Activated T-cell treated with anti-CD3 and anti-CD28 coated beads, Interleukin-2, amount 50 U/mL, for 72 hours (primary cell): ENCODE results near the gene DMGDH. TPM values are rescaled to one million over a fixed set of nuclear protein-coding genes. Genes with fewer than 3 reads are reported as not detected.

Experiments used
- ATAC-seq, 2 donors: fragments of 150-1000 bp; cut with Tn5 transposase; replicated peaks in 1 of 2; 2 replicates each; pipeline ENCODE4 v1.10.0; 2021; ENCODE audit warnings: moderate library complexity in 2 of 2, mild to moderate bottlenecking in 1 of 2
- DNase-seq, 2 donors: peaks; one replicate each; pipeline ENCODE4 v3.0.0; 2021 to 2022; ENCODE audit warnings: mixed read lengths in 1 of 2
- H3K27ac Mint-ChIP-seq: one replicate; pipeline ENCODE4 v1.8.0; 2022; ENCODE audit warnings: mild to moderate bottlenecking, moderate library complexity, mixed read lengths
- H3K27me3 Mint-ChIP-seq: one replicate; pipeline ENCODE4 v1.8.0; 2022; ENCODE audit warnings: low read depth, mixed read lengths
- H3K36me3 Mint-ChIP-seq, 2 donors: one replicate each; pipeline ENCODE4 v1.8.0; 2022; ENCODE audit warnings: mixed read lengths in 2 of 2, mild to moderate bottlenecking in 1 of 2; ENCODE audit not compliant: insufficient read depth in 2 of 2
- H3K4me1 Mint-ChIP-seq: one replicate; pipeline ENCODE4 v1.8.0; 2022; ENCODE audit warnings: low read depth, mixed read lengths
- H3K4me3 Mint-ChIP-seq, 2 donors: one replicate each; pipeline ENCODE4 v1.8.0; 2022; ENCODE audit warnings: mild to moderate bottlenecking in 2 of 2, mixed read lengths in 2 of 2, moderate library complexity in 2 of 2
- H3K9me3 Mint-ChIP-seq, 2 donors: one replicate each; pipeline ENCODE4 v1.8.0; 2022; ENCODE audit warnings: mixed read lengths in 2 of 2
- total RNA-seq, 2 donors: library from RNA; stranded (reverse); gene quantifications; one replicate each; pipeline ENCODE4 v1.2.3, GENCODE V29; 2022

The DMGDH gene
- total RNA-seq, 2 donors from 2014 or later: 19.2 to 21.4 TPM

- Mint-ChIP-seq H3K9me3 (no peaks in the 10 kb centered on the region), H3K36me3 (no peaks in the 10 kb centered on the region), H3K4me1 (no peaks in the 10 kb centered on the region), H3K4me3 (no peak overlapping the region), H3K27me3 (peaks cover 6% of the 10 kb centered on the region), H3K27ac (no peak overlapping the region)
- no peak for DNase-seq
- ATAC-seq: no peak
Observed at GRCh38 chr5:79088507-79088906, 19.0 kb upstream of the DMGDH start.

GRCh38 chr5:79086116-79086515, 16.6 kb upstream of the DMGDH start:
- H3K4me3 Mint-ChIP-seq: no peak overlapping the region
- no peak overlapping the region for H3K27ac Mint-ChIP-seq
- ATAC-seq (no peak), DNase-seq (no peak)
- H3K4me1 Mint-ChIP-seq: no peaks in the 10 kb centered on the region
- peaks cover 6% of the 10 kb centered on the region for H3K27me3 Mint-ChIP-seq
- no peaks in the 10 kb centered on the region for H3K9me3 Mint-ChIP-seq
- H3K36me3 Mint-ChIP-seq: no peaks in the 10 kb centered on the region

- Mint-ChIP-seq H3K36me3 (no peaks in the 10 kb centered on the region), H3K9me3 (no peaks in the 10 kb centered on the region), H3K4me3 (no peak overlapping the region), H3K27me3 (no peaks in the 10 kb centered on the region), H3K4me1 (no peaks in the 10 kb centered on the region), H3K27ac (no peak overlapping the region)
- DNase-seq (no peak), ATAC-seq (no peak)
Observed at GRCh38 chr5:79081779-79082178, 12.3 kb upstream of the DMGDH start.

- no peaks in the 10 kb centered on the region for H3K27me3 Mint-ChIP-seq
- no peak for ATAC-seq
Observed at GRCh38 chr5:79080804-79081203, 11.3 kb upstream of the DMGDH start.

GRCh38 chr5:79077680-79078365, 8.3 kb upstream of the DMGDH start:
- H3K9me3 Mint-ChIP-seq: no peaks in the 10 kb centered on the region
- no peak overlapping the region for H3K27ac Mint-ChIP-seq
- peaks cover 5% of the 10 kb centered on the region for H3K4me1 Mint-ChIP-seq

More at GRCh38 chr5:79080804-79081203, 11.3 kb upstream of the DMGDH start:
- no peaks in the 10 kb centered on the region for H3K36me3 Mint-ChIP-seq
- no peak overlapping the region for H3K27ac Mint-ChIP-seq
- no peaks in the 10 kb centered on the region for H3K4me1 Mint-ChIP-seq
- no peaks in the 10 kb centered on the region for H3K9me3 Mint-ChIP-seq
- no peak overlapping the region for H3K4me3 Mint-ChIP-seq
- DNase-seq: no peak

GRCh38 chr5:79076819-79077218, 7.3 kb upstream of the DMGDH start:
- H3K36me3 Mint-ChIP-seq: peaks cover 0 to 2% of the 10 kb centered on the region in 2 donors
- ATAC-seq (no peak), DNase-seq (no peak)
- H3K27me3 Mint-ChIP-seq: peaks cover 10% of the 10 kb centered on the region
- H3K27ac Mint-ChIP-seq: no peak overlapping the region
- H3K4me1 Mint-ChIP-seq: peaks cover 5% of the 10 kb centered on the region
- no peak overlapping the region for H3K4me3 Mint-ChIP-seq
- H3K9me3 Mint-ChIP-seq: peaks cover 0 to 3% of the 10 kb centered on the region in 2 donors

More at GRCh38 chr5:79077680-79078365, 8.3 kb upstream of the DMGDH start:
- DNase-seq (no peak), ATAC-seq (no peak)
- no peaks in the 10 kb centered on the region for H3K27me3 Mint-ChIP-seq
- H3K4me3 Mint-ChIP-seq: no peak overlapping the region
- no peaks in the 10 kb centered on the region for H3K36me3 Mint-ChIP-seq

- Mint-ChIP-seq H3K4me1 (peaks cover 5% of the 10 kb centered on the region), H3K27ac (no peak overlapping the region), H3K9me3 (peaks cover 0 to 3% of the 10 kb centered on the region in 2 donors), H3K4me3 (no peak overlapping the region), H3K27me3 (peaks cover 20% of the 10 kb centered on the region), H3K36me3 (peaks cover 0 to 2% of the 10 kb centered on the region in 2 donors)
- no peak for ATAC-seq
- DNase-seq: no peak
Observed at GRCh38 chr5:79075646-79076426, 6.4 kb upstream of the DMGDH start.

- Mint-ChIP-seq H3K4me1 (peaks cover 5% of the 10 kb centered on the region), H3K9me3 (peaks cover 0 to 3% of the 10 kb centered on the region in 2 donors), H3K4me3 (no peak overlapping the region), H3K27me3 (peaks cover 30% of the 10 kb centered on the region), H3K36me3 (peaks cover 0 to 2% of the 10 kb centered on the region in 2 donors), H3K27ac (no peak overlapping the region)
- DNase-seq (no peak), ATAC-seq (peak; percentile 24 to 42)
Observed at GRCh38 chr5:79074641-79075040, 5.2 kb upstream of the DMGDH start.

GRCh38 chr5:79070350-79070667, 835 bp upstream of the DMGDH start:
- ATAC-seq (no peak), DNase-seq (no peak)
- H3K4me1 Mint-ChIP-seq: peaks cover 5% of the 10 kb centered on the region
- H3K4me3 Mint-ChIP-seq: peak overlapping the region in 1 of 2 donors; percentile 49
- peaks cover 0 to 2% of the 10 kb centered on the region in 2 donors for H3K36me3 Mint-ChIP-seq
- H3K9me3 Mint-ChIP-seq: peaks cover 0 to 3% of the 10 kb centered on the region in 2 donors
- H3K27ac Mint-ChIP-seq: no peak overlapping the region
- H3K27me3 Mint-ChIP-seq: peaks cover 50% of the 10 kb centered on the region

GRCh38 chr5:79062436-79062835, 7.0 kb downstream of the DMGDH start:
- no peaks in the 10 kb centered on the region for H3K9me3 Mint-ChIP-seq
- H3K4me1 Mint-ChIP-seq: no peaks in the 10 kb centered on the region
- DNase-seq (no peak), ATAC-seq (no peak)
- no peaks in the 10 kb centered on the region for H3K36me3 Mint-ChIP-seq
- H3K27me3 Mint-ChIP-seq: peaks cover 22% of the 10 kb centered on the region
- no peak overlapping the region for H3K4me3 Mint-ChIP-seq
- H3K27ac Mint-ChIP-seq: no peak overlapping the region

GRCh38 chr5:79059674-79060073, 9.8 kb downstream of the DMGDH start:
- Mint-ChIP-seq H3K27me3 (peaks cover 18% of the 10 kb centered on the region), H3K4me3 (no peak overlapping the region), H3K36me3 (no peaks in the 10 kb centered on the region), H3K9me3 (no peaks in the 10 kb centered on the region), H3K27ac (no peak overlapping the region), H3K4me1 (no peaks in the 10 kb centered on the region)
- DNase-seq (no peak), ATAC-seq (no peak)

- Mint-ChIP-seq H3K27me3 (peaks cover 17% of the 10 kb centered on the region), H3K9me3 (no peaks in the 10 kb centered on the region), H3K36me3 (no peaks in the 10 kb centered on the region), H3K4me3 (no peak overlapping the region), H3K27ac (no peak overlapping the region), H3K4me1 (no peaks in the 10 kb centered on the region)
- ATAC-seq: no peak
- DNase-seq: no peak
Observed at GRCh38 chr5:79056847-79057246, 12.6 kb downstream of the DMGDH start.

GRCh38 chr5:79055017-79055416, 14.5 kb downstream of the DMGDH start:
- peaks cover 12% of the 10 kb centered on the region for H3K27me3 Mint-ChIP-seq
- ATAC-seq (no peak), DNase-seq (no peak)
- H3K9me3 Mint-ChIP-seq: no peaks in the 10 kb centered on the region
- H3K4me1 Mint-ChIP-seq: no peaks in the 10 kb centered on the region
- H3K27ac Mint-ChIP-seq: no peak overlapping the region
- H3K36me3 Mint-ChIP-seq: no peaks in the 10 kb centered on the region
- no peak overlapping the region for H3K4me3 Mint-ChIP-seq
